AG04449 (cell line): ENCODE measurements around the gene PSMF1.

Experiments
- CTCF ChIA-PET: fragments of 350-600 bp; formaldehyde crosslinking; extraction: SDS; loops from one replicate; lab custom pipeline; 2021; ENCODE audit warnings: antibody characterized with exemption; lab: Yijun Ruan, JAX
- POLR2A ChIA-PET: fragments of 400-600, 350-600 bp; formaldehyde crosslinking; extraction: SDS; loops from one replicate; lab custom pipeline; 2020; ENCODE audit warnings: antibody characterized with exemption, inconsistent platforms; lab: Yijun Ruan, JAX
- DNase-seq: peaks from one replicate; pipeline ENCODE4 v3.0.0-alpha.2; 2010; ENCODE audit warnings: low read depth, low spot score
- H3K4me3 ChIP-seq: 2 replicates; pipeline ENCODE4 v1.5.1; 2011; ENCODE audit warnings: low read depth, mild to moderate bottlenecking, control low read depth, low read length
- TF ChIP-seq, protein P1 (sequence below): IDR thresholded peaks from one replicate; pipeline ENCODE4 v1.5.1; 2011; ENCODE audit warnings: mild to moderate bottlenecking, moderate library complexity, low read length, control low read depth, inconsistent platforms; ENCODE audit not compliant: insufficient read depth; ENCODE audit errors: missing control alignments

Gene PSMF1

GRCh38 chr20:1085492-1086276 lies 32.7 kb upstream of the PSMF1 start:
- POLR2A ChIA-PET, result no interaction called here
- no peak for DNase-seq
- H3K4me3 ChIP-seq, result no peak overlapping the region
- TF ChIP-seq, protein P1, sequence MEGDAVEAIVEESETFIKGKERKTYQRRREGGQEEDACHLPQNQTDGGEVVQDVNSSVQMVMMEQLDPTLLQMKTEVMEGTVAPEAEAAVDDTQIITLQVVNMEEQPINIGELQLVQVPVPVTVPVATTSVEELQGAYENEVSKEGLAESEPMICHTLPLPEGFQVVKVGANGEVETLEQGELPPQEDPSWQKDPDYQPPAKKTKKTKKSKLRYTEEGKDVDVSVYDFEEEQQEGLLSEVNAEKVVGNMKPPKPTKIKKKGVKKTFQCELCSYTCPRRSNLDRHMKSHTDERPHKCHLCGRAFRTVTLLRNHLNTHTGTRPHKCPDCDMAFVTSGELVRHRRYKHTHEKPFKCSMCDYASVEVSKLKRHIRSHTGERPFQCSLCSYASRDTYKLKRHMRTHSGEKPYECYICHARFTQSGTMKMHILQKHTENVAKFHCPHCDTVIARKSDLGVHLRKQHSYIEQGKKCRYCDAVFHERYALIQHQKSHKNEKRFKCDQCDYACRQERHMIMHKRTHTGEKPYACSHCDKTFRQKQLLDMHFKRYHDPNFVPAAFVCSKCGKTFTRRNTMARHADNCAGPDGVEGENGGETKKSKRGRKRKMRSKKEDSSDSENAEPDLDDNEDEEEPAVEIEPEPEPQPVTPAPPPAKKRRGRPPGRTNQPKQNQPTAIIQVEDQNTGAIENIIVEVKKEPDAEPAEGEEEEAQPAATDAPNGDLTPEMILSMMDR, result no peak
- CTCF ChIA-PET, result interaction anchor here (6.8 kb wide), 1 partner anchor 23 kb away, joined by 30 read pairs; no protein-coding TSS in a partner anchor

DNA sequence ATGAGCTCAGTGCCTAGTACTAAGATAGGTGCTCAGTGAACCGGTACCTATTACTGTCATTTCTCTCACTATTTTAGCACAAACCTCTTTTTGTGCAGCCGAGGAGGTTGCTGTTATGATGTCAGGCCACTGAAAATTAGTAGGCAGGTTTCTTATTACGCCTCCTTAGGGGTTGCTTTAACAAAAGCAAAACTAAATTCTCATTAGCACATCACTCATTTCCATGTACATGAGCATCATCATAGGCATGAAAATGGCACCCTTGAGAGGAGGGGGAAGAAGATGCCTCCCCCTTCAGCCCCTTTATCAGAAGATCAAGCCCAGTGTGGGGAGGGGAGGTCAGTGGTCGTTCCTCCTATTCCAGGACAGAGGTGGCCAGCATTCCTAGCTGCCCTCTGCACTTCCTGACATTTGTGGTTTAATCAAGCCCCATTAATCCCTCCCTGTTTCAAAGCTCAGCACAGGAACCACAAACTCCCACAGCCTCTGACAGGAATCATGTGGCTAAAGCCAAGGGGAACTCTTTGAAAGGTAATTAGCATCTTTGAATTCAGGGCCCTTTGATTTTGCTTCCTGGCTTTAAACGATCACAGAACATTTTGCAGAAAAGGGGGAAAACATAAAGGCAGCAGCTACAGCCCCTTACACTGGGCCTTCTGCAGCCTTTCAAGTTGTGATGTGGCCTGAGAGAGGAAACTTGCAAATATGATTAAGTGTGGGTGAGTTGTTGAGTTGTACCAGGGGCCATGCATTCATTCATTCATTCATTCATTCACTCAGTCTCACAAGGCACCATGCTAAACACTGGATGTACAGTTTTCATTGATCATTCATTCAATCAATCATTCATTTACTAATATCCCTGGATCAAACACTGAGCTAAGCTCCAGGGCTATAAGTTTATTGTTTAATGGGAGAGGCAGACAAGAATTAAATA lies 31.9 kb upstream of the PSMF1 start:
- TF ChIP-seq, protein P1, result no peak
- no peak for DNase-seq
- CTCF ChIA-PET, result interaction anchor here (6.8 kb wide), 1 partner anchor 22 kb away, joined by 30 read pairs; no protein-coding TSS in a partner anchor
- POLR2A ChIA-PET, result no interaction called here
- H3K4me3 ChIP-seq, result no peak overlapping the region

DNA sequence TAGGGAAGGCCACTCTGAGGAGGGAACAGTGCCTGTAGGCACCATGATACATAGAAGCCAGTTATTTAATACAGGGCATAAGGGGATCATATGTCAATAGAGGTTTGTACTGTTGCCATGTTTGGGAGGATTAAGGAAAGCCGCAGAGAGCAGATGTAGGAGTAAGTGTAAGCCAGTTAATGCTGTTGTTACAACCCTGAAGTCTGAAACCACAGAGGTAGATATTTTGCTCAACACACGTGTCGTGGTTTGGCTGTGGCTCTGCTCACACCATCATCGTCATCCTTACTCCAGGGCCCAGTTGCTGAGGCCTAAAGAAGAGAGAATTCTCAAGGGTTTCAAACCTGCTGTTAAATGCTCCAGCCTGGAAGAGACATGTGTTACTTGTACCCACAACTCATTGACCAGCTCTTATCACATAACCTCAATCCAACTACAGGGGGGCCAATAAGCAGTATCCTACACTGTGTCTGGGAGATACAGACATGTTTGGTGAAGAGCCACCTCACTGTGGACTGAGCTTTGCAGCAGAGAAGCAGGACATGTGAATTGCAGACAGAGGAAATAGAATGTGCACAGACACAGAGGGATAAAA lies 31.0 kb upstream of the PSMF1 start:
- TF ChIP-seq, protein P1, result no peak
- no peak for DNase-seq
- ChIA-PET CTCF (interaction anchor here (6.8 kb wide), 1 partner anchor 21 kb away, joined by 30 read pairs; no protein-coding TSS in a partner anchor), POLR2A (no interaction called here)
- no peak overlapping the region for H3K4me3 ChIP-seq

GRCh38 chr20:1094751-1095150 lies 23.7 kb upstream of the PSMF1 start:
- CTCF ChIA-PET, result interaction anchor here (3.4 kb wide), 1 partner anchor 13 kb away, joined by 24 read pairs; no protein-coding TSS in a partner anchor

GRCh38 chr20:1101533-1101932 lies 16.9 kb upstream of the PSMF1 start:
- TF ChIP-seq, protein P1, result no peak
- CTCF ChIA-PET, result no interaction called here
- POLR2A ChIA-PET, result no interaction called here
- no peak for DNase-seq
- no peak overlapping the region for H3K4me3 ChIP-seq

More at GRCh38 chr20:1094751-1095150, 23.7 kb upstream of the PSMF1 start:
- POLR2A ChIA-PET, result no interaction called here
- DNase-seq, result no peak
- TF ChIP-seq, protein P1, result no peak
- no peak overlapping the region for H3K4me3 ChIP-seq

GRCh38 chr20:1102016-1102415 lies 16.4 kb upstream of the PSMF1 start:
- no peak for DNase-seq
- POLR2A ChIA-PET, result no interaction called here
- TF ChIP-seq, protein P1, result no peak
- no peak overlapping the region for H3K4me3 ChIP-seq
- CTCF ChIA-PET, result no interaction called here
